Measurements from ENCODE around the gene DHX8. TPM values are rescaled to one million over a fixed set of nuclear protein-coding genes. Genes with fewer than 3 reads are reported as not detected.
A peak's percentile ranks its signal among the peaks of the same experiment; 100 is the strongest.
"Not testable (repeated sequence)": the region's sequence is repeated elsewhere in the genome, so short reads cannot be mapped to it uniquely, and the experiment has no call there.

Gene DHX8
- 35.8 and 41.8 TPM in 2 replicates for total RNA-seq (2014; rRNA removed)
- polyA plus RNA-seq (2012): 27.6 TPM

DNA sequence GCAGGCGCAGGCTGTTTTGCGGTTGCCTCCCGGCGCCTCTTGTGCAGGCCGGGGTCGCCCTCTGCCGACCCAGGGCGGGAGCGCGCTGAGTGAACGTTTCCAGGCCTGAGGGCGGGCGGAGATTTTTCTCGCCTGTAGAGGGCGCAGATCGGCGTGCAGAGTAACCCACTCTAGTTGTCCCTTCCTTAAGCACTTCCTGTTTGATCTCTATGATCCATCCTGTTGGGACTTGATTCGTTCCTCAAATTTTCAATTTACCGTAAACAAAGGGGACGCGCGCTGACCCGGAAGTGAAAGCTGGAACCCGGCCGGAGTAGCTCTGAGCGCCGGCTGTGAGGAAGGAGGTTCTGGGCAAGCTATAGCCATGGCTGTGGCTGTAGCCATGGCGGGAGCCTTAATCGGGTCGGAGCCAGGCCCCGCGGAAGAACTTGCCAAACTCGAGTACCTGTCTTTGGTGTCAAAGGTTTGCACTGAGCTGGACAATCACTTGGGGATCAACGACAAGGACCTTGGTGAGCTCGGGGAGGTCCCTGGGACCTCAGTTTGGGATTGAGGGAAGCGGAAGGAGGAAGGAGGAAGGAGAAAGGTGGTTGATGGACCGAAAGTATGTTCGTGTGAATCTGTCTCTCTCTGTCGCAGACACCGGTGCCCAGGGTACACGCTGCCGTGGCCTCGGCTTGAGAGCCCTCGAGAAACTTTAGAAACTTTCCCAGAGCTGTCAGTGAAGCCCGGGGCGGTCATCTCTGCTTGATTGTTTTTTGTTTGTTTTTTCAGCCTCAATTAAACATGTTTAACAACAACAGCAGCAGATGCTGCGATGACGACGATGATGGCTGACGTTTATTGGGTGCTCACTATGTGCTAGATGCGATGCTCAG lies at the start of gene DHX8:
Gene DHX8, plus strand, starts transcription at position 302 of the 878 bp plus-strand sequence. Its CDS starts 63 bp downstream, at position 365.
- DNase-seq (ENCODE audit: low read depth): peak; percentile 99

GRCh38 chr17:43434902-43435319 lies 48.9 kb upstream of the DHX8 start:
- DNase-seq (ENCODE audit: low read depth): no peak

DNA sequence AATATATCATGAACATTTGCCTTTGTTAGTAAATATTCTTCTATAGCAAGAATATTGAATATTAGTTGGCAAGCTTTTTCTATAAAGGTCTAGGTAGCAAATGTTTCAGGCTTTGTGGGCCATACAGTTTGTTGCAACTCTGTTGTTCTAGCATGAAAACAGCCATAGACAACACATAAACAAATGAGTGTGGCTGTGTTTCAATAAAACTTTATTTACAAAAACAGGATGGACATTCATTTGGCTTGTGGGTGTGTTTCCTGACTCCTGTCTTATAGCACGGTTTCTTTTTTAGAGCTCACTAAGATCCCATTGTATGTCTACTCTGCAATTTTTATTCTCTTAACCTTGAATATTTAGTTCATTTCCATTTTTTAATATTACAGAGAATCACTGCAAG lies 46.0 kb upstream of the DHX8 start:
- DNase-seq (ENCODE audit: low read depth): no peak

DNA sequence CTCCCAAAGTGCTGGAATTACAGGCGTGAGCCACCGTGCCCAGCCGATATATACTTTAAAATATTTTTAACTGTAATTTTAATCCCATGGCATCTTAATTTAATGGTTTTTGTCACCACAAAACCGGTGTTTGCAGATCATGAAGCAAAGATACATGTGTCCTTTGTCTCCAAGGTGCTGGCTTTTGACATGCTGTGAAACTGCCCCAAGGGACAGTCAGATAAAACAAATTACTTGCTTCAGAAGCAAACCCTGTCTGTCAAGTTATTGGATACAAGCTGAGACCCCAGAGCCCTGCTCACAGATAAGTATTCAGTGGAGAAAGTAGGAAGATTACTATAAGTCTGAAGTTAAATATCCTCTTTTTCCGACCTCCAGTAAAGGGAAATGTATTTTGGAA lies 45.1 kb upstream of the DHX8 start:
- no peak for DNase-seq (ENCODE audit: low read depth)

- no peak for DNase-seq (ENCODE audit: low read depth)
Observed at GRCh38 chr17:43439041-43439440, 44.7 kb upstream of the DHX8 start.

GRCh38 chr17:43442711-43443110 lies 41.1 kb upstream of the DHX8 start:
- DNase-seq (ENCODE audit: low read depth): peak; percentile 52

DNA sequence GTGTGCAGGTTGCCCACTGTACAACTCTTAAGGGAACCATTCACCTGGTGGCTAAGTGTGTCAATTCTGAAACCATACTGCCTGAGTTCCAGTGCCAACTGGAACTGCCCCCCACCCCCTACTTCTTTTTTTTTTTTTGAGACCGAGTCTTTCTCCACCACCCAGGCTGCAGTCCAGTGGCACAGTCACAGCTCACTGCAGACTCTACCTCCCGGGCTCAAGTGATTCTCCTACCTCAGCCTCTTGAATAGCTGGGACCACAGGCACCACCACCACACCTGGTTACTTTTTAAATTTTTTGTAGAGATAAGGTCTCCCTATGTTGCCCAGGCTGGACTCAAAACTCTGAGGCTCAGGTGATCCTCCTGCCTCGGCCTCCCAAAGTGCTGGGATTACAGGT lies 40.4 kb upstream of the DHX8 start:
- no peak for DNase-seq (ENCODE audit: low read depth)

DNA sequence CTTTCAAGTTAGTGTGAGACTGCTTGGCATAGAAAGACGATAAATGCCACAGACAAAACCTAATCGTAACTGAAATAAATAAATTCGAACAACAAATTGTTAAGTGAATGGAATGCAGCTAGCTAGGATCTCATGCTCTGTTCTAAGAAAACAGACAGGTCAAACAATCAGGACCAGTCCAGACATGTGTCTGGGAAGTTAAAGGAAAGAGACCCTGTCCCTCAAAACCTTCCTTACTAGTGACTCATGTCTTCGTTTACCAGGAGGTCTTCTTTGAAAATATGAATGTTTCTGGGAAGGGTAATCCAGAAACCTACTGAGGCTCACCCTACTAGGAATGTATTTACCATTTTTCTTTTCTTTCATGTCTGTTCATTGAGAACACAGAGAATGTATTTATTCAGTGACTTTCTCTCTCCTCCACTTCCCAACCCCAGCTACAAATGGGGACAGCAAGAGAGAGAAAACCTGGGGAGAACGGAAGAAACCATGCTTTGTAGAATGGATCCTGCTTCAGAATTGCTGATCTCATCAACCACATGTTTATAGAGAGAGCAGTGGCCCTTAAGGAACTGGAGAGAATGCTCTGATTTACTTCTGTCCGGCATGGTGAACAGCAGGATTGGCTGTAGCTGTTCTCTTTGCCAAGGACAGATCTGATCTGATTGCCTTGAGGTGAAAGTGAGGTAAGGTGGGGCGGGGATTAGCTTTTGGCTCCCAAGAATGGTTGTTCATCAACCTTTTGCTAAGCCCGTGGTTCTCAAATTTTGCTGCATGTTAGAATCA lies 39.4 kb upstream of the DHX8 start:
- no peak for DNase-seq (ENCODE audit: low read depth)

- no peak for DNase-seq (ENCODE audit: low read depth)
Observed at GRCh38 chr17:43445009-43445589, 38.7 kb upstream of the DHX8 start.

DNA sequence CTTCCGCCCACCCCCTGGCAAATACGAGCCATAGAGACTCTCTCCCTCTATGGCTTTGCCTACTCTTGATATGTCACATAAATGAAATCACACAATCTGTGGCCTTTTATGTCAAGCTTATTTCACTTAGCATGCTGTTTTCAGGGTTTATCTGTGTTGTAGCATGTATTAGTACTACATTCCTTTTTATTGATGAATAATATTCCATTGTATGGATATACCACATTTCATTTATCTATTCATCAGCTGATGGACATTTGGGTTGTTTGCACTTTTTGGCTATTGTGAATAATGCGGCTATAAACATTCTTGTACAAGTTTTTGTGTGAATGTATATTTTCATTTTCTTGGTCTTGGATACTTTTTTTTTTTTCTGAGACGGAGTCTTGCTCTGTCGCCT lies 37.0 kb upstream of the DHX8 start:
- no peak for DNase-seq (ENCODE audit: low read depth)

- no peak for DNase-seq (ENCODE audit: low read depth)
Observed at GRCh38 chr17:43448720-43449469, 34.9 kb upstream of the DHX8 start.

DNA sequence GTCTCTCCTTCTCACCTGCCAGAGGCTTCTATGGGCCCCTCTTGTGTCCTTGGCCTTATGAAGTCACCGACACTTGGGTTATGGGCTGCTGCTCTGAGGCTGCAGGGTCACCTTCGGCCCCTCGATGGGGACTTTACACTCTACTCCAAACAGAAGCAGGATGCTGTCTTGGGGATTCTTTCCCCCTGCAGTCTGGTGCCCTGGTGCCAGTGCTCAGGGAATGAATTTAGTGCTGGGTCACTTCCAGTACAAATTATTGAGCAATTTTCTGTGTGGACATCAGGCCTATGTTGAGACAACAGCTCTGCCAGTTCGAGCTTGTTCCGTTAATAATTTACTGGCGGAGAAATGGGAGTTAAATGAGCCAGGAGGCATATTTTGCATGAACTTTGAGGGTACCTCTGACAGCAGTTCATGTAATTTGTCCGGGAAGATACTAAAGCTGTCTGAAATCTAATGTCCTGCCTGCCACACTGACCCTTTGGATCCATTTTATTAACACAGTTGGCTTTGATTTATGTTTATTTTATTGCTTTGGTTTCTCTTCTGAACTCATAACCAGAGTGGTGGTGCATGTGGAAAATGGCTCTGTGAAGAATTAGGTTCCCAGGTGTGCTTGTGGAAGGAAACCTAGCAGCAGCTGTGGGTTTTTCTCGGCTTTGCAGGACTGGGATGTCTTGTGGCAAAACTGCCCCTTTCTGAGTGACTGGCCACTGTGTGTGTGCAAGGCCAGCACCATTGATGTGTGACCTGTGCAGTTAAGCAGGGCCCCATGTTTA lies 34.1 kb upstream of the DHX8 start:
- DNase-seq (ENCODE audit: low read depth): no peak

GRCh38 chr17:43450791-43451190 lies 33.0 kb upstream of the DHX8 start:
- DNase-seq (ENCODE audit: low read depth): not testable (repeated sequence)

DNA sequence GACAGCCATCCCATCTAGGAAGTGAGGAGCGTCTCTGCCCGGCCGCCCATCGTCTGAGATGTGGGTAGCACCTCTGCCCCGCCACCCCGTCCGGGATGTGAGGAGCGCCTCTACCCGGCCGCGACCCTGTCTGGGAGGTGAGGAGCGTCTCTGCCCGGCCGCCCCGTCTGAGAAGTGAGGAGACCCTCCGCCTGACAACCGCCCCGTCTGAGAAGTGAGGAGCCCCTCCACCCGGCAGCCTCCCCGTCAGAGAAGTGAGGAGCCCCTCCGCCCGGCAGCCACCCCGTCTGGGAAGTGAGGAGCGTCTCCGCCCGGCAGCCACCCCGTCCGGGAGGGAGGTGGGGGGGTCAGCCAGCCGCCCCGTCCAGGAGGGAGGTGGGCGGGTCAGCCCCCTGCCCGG lies 32.0 kb upstream of the DHX8 start:
- not testable (repeated sequence) for DNase-seq (ENCODE audit: low read depth)

- DNase-seq (ENCODE audit: low read depth): no peak
Observed at GRCh38 chr17:43453331-43453812, 30.4 kb upstream of the DHX8 start.

GRCh38 chr17:43454868-43455267 lies 28.9 kb upstream of the DHX8 start:
- no peak for DNase-seq (ENCODE audit: low read depth)

DNA sequence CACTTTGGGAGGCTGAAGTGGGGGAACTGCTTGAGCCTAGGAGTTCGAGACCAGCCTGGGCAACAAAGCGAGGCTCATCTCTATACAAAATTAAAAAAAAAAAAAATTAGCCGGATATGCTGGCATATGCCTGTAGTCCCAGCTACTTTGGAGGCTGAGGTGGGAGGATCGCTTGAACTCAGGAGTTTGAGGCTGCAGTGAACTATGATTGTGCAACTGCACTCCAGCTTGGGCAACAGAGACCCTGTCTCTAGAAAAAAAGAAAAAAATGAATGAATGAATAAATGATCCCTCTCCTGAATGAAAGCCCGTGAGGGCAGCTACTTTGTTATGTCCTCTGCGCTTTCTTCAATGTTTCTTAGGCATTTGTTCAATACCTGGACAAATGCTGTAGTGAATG lies 27.7 kb upstream of the DHX8 start:
- DNase-seq (ENCODE audit: low read depth): no peak

DNA sequence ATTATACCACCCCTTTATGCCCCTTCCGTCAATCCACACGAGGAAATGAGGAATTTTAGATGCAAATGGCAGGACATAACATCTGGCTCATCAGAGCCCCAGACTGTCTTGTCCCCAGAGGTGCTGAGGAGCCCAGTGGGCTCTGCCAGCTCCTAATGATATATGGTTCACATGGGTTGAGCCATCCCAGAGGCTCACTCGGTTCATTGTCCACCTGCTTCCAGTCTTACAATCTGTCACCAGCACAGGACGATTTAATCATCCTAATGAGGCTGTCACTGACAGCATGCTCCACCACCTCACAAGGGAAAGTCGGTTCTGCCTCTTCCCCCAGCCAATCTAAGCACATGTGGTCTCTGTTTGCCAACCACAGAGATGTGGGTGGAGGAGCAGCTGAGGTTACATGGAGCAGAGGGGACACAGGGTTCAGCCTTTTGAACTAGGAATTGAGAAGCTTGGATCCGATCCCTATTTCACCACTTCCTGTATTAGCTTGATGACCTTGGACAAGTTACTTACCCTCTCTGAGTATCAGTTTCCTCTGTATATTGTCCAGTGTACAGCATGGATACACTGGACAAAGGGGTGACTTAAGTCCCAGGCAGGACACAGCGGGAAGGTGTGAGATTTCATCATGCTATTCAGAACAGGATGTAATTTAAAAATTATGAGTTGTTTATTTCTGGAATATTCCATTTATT lies 27.0 kb upstream of the DHX8 start:
- peak; percentile 96 for DNase-seq (ENCODE audit: low read depth)

DNA sequence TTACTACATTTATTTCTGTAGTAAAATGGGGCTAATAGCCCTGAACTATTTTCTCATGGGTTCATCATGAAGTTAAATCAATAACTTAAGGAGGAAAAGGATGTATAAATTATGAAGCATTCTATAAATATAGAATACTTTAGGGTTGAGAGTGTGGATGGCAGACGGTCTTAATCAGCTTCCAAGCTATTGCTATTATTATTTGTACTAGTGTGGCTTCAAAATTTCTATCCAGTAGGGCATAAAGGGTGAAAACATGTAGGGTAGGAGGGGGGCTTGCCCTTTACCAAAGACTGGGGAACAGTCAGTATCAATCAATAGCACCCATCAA lies 26.4 kb upstream of the DHX8 start:
- DNase-seq (ENCODE audit: low read depth): no peak

DNA sequence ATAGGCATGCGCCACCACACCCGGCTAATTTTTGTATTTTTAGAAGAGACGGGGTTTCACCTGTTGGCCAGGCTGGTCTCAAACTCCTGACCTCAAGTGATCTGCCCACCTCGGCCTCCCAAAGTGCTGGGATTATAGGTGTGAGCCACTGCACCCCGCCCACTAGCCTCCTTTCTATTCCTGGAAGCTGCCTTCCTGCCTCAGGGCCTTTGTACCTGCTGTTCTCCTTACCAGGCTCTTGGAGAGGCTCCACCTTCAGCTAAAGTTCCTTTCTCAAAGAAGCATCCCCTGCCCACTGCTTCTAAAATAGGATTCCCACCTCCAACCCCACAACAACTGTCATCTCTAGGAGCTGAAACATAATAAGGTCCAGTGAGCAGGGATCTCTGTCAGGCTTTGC lies 23.9 kb upstream of the DHX8 start:
- not testable (repeated sequence) for DNase-seq (ENCODE audit: low read depth)
